ENCODE measurements around the gene CEP95. TPM values are rescaled to one million over a fixed set of nuclear protein-coding genes. Genes with fewer than 3 reads are reported as not detected.
"Not testable (repeated sequence)": the region's sequence is repeated elsewhere in the genome, so short reads cannot be mapped to it uniquely, and the experiment has no call there.

CEP95 gene
- total RNA-seq, 5 donors from 2014 or later (not counting 1 experiment from before 2014, with no cell fraction given): 77.0 to 168 (median 91.9) TPM

GRCh38 chr17:64460955-64461354 is 45.8 kb upstream of the CEP95 start:
- H3K4me1 ChIP-seq (ENCODE audit: control insufficient read depth in 1 of 2, extremely low read depth in 1 of 2, insufficient read depth in 2 of 2, low read length in 2 of 2): peaks cover 6 to 14% of the 10 kb centered on the region in 2 experiments
- POLR2A ChIA-PET: no interaction called here

DNA sequence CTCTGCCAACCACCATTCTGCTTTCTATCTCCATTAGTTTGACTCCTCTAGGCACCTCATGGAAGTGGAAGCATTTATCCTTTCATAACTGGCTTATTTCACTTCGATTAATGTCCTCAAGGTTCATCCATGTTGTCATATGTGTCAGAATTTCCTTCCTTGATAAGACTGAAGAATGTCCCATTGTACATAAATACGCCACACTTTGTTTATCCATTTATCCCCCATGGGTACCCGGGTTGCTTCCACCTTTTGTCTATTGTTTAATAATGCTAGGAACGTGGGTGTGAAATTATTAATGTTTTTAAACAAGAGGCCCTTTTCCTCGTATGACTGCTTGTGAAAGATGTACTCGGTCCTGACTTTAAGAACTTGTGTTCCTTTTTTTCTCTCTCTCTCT is 45.0 kb upstream of the CEP95 start:
- DNase-seq (no peak), ATAC-seq (replicated peaks in 1 of 4) (no peak)
- Histone ChIP-seq H3K4me3 (ENCODE audit: control insufficient read depth in 1 of 2, extremely low read depth in 1 of 2, low read length in 1 of 2) (no peak overlapping the region), H3K36me3 (ENCODE audit: control insufficient read depth in 2 of 2, extremely low read depth in 1 of 2, insufficient read depth in 1 of 2, low read length in 1 of 2) (no peaks in the 10 kb centered on the region), H3K27ac (ENCODE audit: low read length) (no peak overlapping the region), H3K4me1 (ENCODE audit: control insufficient read depth in 1 of 2, extremely low read depth in 1 of 2, insufficient read depth in 2 of 2, low read length in 2 of 2) (peaks cover 2 to 7% of the 10 kb centered on the region in 2 experiments), H3K27me3 (replicated peaks in 1 of 2; ENCODE audit: control insufficient read depth in 2 of 2, extremely low read depth in 1 of 2, insufficient read depth in 2 of 2, low read length in 1 of 2) (peaks cover 0 to 13% of the 10 kb centered on the region in 2 experiments), H3K9me3 (no peaks in the 10 kb centered on the region)
- ChIA-PET POLR2A (no interaction called here), CTCF (no interaction called here)
- no peak overlapping the region for H3K4me3 Mint-ChIP-seq
- no CpG with 5 or more reads among the region's 6 CpGs for WGBS (ENCODE audit: insufficient coverage)
- H3K4me1 Mint-ChIP-seq: peaks cover 4 to 15% (median 10%) of the 10 kb centered on the region in 3 donors
- no peak overlapping the region for H3K27ac Mint-ChIP-seq
- no peaks in the 10 kb centered on the region for H3K9me3 Mint-ChIP-seq
- H3K36me3 Mint-ChIP-seq: no peaks in the 10 kb centered on the region
- H3K27me3 Mint-ChIP-seq: peaks cover 0 to 10% of the 10 kb centered on the region in 2 donors

More at GRCh38 chr17:64460955-64461354, 45.8 kb upstream of the CEP95 start:
- peaks cover 0 to 8% of the 10 kb centered on the region in 2 experiments for H3K27me3 ChIP-seq (replicated peaks in 1 of 2; ENCODE audit: control insufficient read depth in 2 of 2, extremely low read depth in 1 of 2, insufficient read depth in 2 of 2, low read length in 1 of 2)
- ATAC-seq (replicated peaks in 1 of 4) (no peak), DNase-seq (no peak)
- H3K9me3 ChIP-seq: no peaks in the 10 kb centered on the region
- no peak overlapping the region for H3K4me3 ChIP-seq (ENCODE audit: control insufficient read depth in 1 of 2, extremely low read depth in 1 of 2, low read length in 1 of 2)
- H3K36me3 ChIP-seq (ENCODE audit: control insufficient read depth in 2 of 2, extremely low read depth in 1 of 2, insufficient read depth in 1 of 2, low read length in 1 of 2): no peaks in the 10 kb centered on the region
- H3K27ac ChIP-seq (ENCODE audit: low read length): no peak overlapping the region
- CTCF ChIA-PET: no interaction called here
- H3K36me3 Mint-ChIP-seq: no peaks in the 10 kb centered on the region
- peaks cover 0 to 10% of the 10 kb centered on the region in 2 donors for H3K27me3 Mint-ChIP-seq
- H3K4me3 Mint-ChIP-seq: no peak overlapping the region
- WGBS (ENCODE audit: insufficient coverage): 100% methylated on average over 3 of the region's 8 CpGs
- H3K9me3 Mint-ChIP-seq: no peaks in the 10 kb centered on the region
- H3K4me1 Mint-ChIP-seq: peaks cover 10 to 24% (median 18%) of the 10 kb centered on the region in 3 donors
- no peak overlapping the region for H3K27ac Mint-ChIP-seq

DNA sequence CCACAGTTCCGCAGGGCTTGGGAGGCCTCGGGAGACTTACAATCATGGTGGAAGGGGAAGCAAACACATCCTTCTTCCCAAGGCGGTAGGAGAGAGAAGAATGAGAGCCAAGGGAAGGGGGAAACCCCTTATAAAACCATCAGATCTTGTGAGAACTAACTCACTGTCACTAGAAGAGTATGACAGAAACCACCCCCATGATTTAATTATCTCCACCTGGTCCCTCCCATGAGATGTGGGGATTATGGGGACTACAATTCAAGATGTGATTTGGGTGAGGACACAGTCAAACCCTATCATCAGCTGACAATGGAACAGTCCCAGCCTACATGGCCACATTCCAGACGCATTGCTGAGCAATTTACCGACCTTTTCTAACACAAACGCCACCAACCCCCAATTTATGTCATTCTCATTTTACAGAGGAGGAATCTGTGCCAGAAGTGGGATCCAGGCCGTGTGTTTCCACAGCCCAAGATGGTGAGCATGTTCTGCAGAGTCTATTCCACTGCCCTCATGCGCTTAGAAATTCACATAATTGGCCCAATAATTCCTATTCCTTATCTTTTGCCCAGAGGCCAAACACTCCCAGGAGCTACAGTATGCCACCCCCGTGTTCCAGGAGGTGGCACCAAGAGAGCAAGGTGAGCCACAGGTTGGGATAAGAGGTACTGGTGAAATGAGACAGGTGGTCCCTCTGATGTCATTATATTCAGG is 40.6 kb upstream of the CEP95 start:
- CTCF ChIA-PET: no interaction called here
- Mint-ChIP-seq H3K27ac (no peak overlapping the region), H3K27me3 (peaks cover 0 to 8% of the 10 kb centered on the region in 2 donors), H3K36me3 (no peaks in the 10 kb centered on the region), H3K9me3 (no peaks in the 10 kb centered on the region), H3K4me1 (no peaks in the 10 kb centered on the region), H3K4me3 (no peak overlapping the region)
- Histone ChIP-seq H3K27me3 (replicated peaks in 1 of 2; ENCODE audit: control insufficient read depth in 2 of 2, extremely low read depth in 1 of 2, insufficient read depth in 2 of 2, low read length in 1 of 2) (peaks cover 0 to 13% of the 10 kb centered on the region in 2 experiments), H3K4me1 (ENCODE audit: control insufficient read depth in 1 of 2, extremely low read depth in 1 of 2, insufficient read depth in 2 of 2, low read length in 2 of 2) (no peaks in the 10 kb centered on the region), H3K36me3 (ENCODE audit: control insufficient read depth in 2 of 2, extremely low read depth in 1 of 2, insufficient read depth in 1 of 2, low read length in 1 of 2) (no peaks in the 10 kb centered on the region), H3K9me3 (no peaks in the 10 kb centered on the region), H3K4me3 (ENCODE audit: control insufficient read depth in 1 of 2, extremely low read depth in 1 of 2, low read length in 1 of 2) (no peak overlapping the region), H3K27ac (ENCODE audit: low read length) (no peak overlapping the region)
- no peak for ATAC-seq (replicated peaks in 1 of 4)
- WGBS (ENCODE audit: insufficient coverage): 87% methylated on average over 3 of the region's 9 CpGs
- no peak for DNase-seq
- POLR2A ChIA-PET: interaction anchor here in 1 of 2 donors (0.6 kb wide), 1 partner anchor 61 kb away, joined by 3 read pairs; no protein-coding TSS in a partner anchor

DNA sequence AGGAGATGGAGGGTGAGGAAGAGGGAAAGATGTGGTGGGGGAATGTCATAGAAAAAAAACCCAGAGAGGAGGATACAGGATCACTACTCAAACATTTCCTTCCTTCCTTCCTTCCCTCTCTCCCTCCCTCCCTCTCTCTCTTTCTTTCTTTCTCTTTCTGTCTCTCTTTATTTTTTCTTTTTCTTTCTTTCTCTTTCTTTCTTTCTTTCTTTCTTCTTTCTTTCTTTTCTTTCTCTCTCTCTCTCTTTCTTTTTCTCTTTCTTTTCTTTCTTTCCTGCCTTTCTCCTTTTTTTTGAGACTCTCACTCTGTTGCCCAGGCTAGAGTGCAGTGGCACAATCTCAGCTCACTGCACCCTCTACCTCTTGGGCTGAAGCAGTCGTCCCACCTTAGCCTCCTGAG is 39.9 kb upstream of the CEP95 start:
- not testable (repeated sequence) for H3K4me3 Mint-ChIP-seq

DNA sequence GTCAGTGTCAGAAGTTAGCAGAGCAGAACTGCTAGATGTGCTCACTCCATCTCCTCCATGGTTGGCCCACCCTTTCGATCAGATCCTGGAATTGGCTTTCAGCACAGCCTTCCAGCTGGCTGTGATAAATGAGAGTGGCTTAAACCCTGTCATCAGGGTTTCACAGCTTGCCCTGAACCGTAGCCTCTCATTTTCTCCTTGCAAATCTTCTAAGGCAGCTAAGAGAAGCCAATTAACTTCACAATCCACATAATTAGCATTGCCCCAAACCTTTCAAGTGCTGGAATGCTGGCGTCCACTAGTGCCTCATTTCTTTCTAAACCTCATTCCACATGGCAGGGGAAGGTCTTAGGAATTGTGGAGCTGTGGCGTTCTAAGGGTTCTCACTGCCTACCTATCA is 36.2 kb upstream of the CEP95 start:
- CTCF ChIA-PET: no interaction called here
- POLR2A ChIA-PET: no interaction called here

More for the DNA sequence above, 39.9 kb upstream of the CEP95 start:
- CTCF ChIA-PET: interaction anchor here in 1 of 2 donors (0.8 kb wide), 1 partner anchor 78 kb away, joined by 9 read pairs; no protein-coding TSS in a partner anchor
- not testable (repeated sequence) for H3K4me1 Mint-ChIP-seq; H3K9me3 ChIP-seq; ATAC-seq (replicated peaks in 1 of 4); H3K4me1 ChIP-seq (ENCODE audit: control insufficient read depth in 1 of 2, extremely low read depth in 1 of 2, insufficient read depth in 2 of 2, low read length in 2 of 2); H3K36me3 Mint-ChIP-seq; H3K27me3 Mint-ChIP-seq; H3K4me3 ChIP-seq (ENCODE audit: control insufficient read depth in 1 of 2, extremely low read depth in 1 of 2, low read length in 1 of 2); DNase-seq; H3K27ac Mint-ChIP-seq; H3K9me3 Mint-ChIP-seq; H3K27ac ChIP-seq (ENCODE audit: low read length); H3K36me3 ChIP-seq (ENCODE audit: control insufficient read depth in 2 of 2, extremely low read depth in 1 of 2, insufficient read depth in 1 of 2, low read length in 1 of 2)
- peaks cover 0 to 13% of the 10 kb centered on the region in 2 experiments for H3K27me3 ChIP-seq (replicated peaks in 1 of 2; ENCODE audit: control insufficient read depth in 2 of 2, extremely low read depth in 1 of 2, insufficient read depth in 2 of 2, low read length in 1 of 2)
- POLR2A ChIA-PET: interaction anchor here in 1 of 2 donors (0.6 kb wide), 1 partner anchor 62 kb away, joined by 3 read pairs; no protein-coding TSS in a partner anchor
- no CpG with 5 or more reads among the region's 1 CpG for WGBS (ENCODE audit: insufficient coverage)

GRCh38 chr17:64471440-64471839 is 35.3 kb upstream of the CEP95 start:
- ATAC-seq (replicated peaks in 1 of 4) (no peak), DNase-seq (no peak)
- Mint-ChIP-seq H3K36me3 (no peaks in the 10 kb centered on the region), H3K27me3 (no peaks in the 10 kb centered on the region), H3K9me3 (no peaks in the 10 kb centered on the region), H3K27ac (no peak overlapping the region), H3K4me3 (no peak overlapping the region), H3K4me1 (no peaks in the 10 kb centered on the region)
- Histone ChIP-seq H3K27me3 (replicated peaks in 1 of 2; ENCODE audit: control insufficient read depth in 2 of 2, extremely low read depth in 1 of 2, insufficient read depth in 2 of 2, low read length in 1 of 2) (peaks cover 0 to 1% of the 10 kb centered on the region in 2 experiments), H3K4me1 (ENCODE audit: control insufficient read depth in 1 of 2, extremely low read depth in 1 of 2, insufficient read depth in 2 of 2, low read length in 2 of 2) (no peaks in the 10 kb centered on the region), H3K27ac (ENCODE audit: low read length) (no peak overlapping the region), H3K4me3 (ENCODE audit: control insufficient read depth in 1 of 2, extremely low read depth in 1 of 2, low read length in 1 of 2) (no peak overlapping the region), H3K36me3 (ENCODE audit: control insufficient read depth in 2 of 2, extremely low read depth in 1 of 2, insufficient read depth in 1 of 2, low read length in 1 of 2) (no peaks in the 10 kb centered on the region), H3K9me3 (no peaks in the 10 kb centered on the region)
- ChIA-PET CTCF (no interaction called here), POLR2A (no interaction called here)
- no CpG with 5 or more reads among the region's 3 CpGs for WGBS (ENCODE audit: insufficient coverage)

More for the DNA sequence above, 36.2 kb upstream of the CEP95 start:
- peaks cover 0 to 7% of the 10 kb centered on the region in 2 experiments for H3K27me3 ChIP-seq (replicated peaks in 1 of 2; ENCODE audit: control insufficient read depth in 2 of 2, extremely low read depth in 1 of 2, insufficient read depth in 2 of 2, low read length in 1 of 2)
- no peak overlapping the region for H3K27ac Mint-ChIP-seq
- DNase-seq (no peak), ATAC-seq (replicated peaks in 1 of 4) (no peak)
- WGBS (ENCODE audit: insufficient coverage): 80% methylated on average over 1 of the region's 4 CpGs
- H3K9me3 Mint-ChIP-seq: no peaks in the 10 kb centered on the region
- H3K36me3 ChIP-seq (ENCODE audit: control insufficient read depth in 2 of 2, extremely low read depth in 1 of 2, insufficient read depth in 1 of 2, low read length in 1 of 2): no peaks in the 10 kb centered on the region
- H3K4me1 ChIP-seq (ENCODE audit: control insufficient read depth in 1 of 2, extremely low read depth in 1 of 2, insufficient read depth in 2 of 2, low read length in 2 of 2): no peaks in the 10 kb centered on the region
- no peak overlapping the region for H3K27ac ChIP-seq (ENCODE audit: low read length)
- H3K9me3 ChIP-seq: no peaks in the 10 kb centered on the region
- H3K27me3 Mint-ChIP-seq: peaks cover 0 to 3% of the 10 kb centered on the region in 2 donors
- H3K4me3 Mint-ChIP-seq: no peak overlapping the region
- H3K36me3 Mint-ChIP-seq: no peaks in the 10 kb centered on the region
- H3K4me1 Mint-ChIP-seq: no peaks in the 10 kb centered on the region
- H3K4me3 ChIP-seq (ENCODE audit: control insufficient read depth in 1 of 2, extremely low read depth in 1 of 2, low read length in 1 of 2): no peak overlapping the region

Measured in T-cell (primary cell).